OCI-LY3 (cell line): ENCODE results near the gene KLHL36.

Source experiments
- H2AFZ ChIP-seq: fragments of 200-600, 300-600 bp; shearing (Covaris generic); 2 replicates; pipeline ENCODE4 v1.6.0; 2014; ENCODE audit warnings: antibody characterized with exemption, low read depth, low read length
- H3K27ac ChIP-seq: fragments of 200-600, 300-600 bp; sonication (generic); 2 replicates; pipeline ENCODE4 v1.5.1; 2014; ENCODE audit warnings: mild to moderate bottlenecking, low read length, moderate library complexity, mixed read lengths
- H3K27me3 ChIP-seq: fragments of 200-600, 300-600 bp; sonication (generic); 2 replicates; pipeline ENCODE4 v1.6.1; 2014; ENCODE audit warnings: low read depth, low read length, mixed read lengths
- H3K36me3 ChIP-seq: fragments of 200-600, 300-600 bp; sonication (generic); replicated peaks from 2 replicates; pipeline ENCODE3; 2014; ENCODE audit warnings: low read depth, low read length, mixed read lengths
- H3K4me1 ChIP-seq: fragments of 300-600, 200-600 bp; sonication (generic); 2 replicates; pipeline ENCODE4 v1.6.1; 2014; ENCODE audit warnings: low read length, mixed read lengths
- H3K4me2 ChIP-seq: fragments of 200-600, 300-600 bp; sonication (generic); 2 replicates; pipeline ENCODE4 v1.6.1; 2014; ENCODE audit warnings: low read length, mixed read lengths
- H3K4me3 ChIP-seq: fragments of 300-600, 200-600 bp; sonication (generic); 2 replicates; pipeline ENCODE4 v1.5.1; 2014; ENCODE audit warnings: antibody characterized with exemption, mild to moderate bottlenecking, low read length, moderate library complexity
- H3K79me2 ChIP-seq: fragments of 300-600, 200-600 bp; shearing (Covaris generic); 2 replicates; pipeline ENCODE4 v1.6.1; 2014; ENCODE audit warnings: mild to moderate bottlenecking, low read length, mixed read lengths
- H3K9ac ChIP-seq: fragments of 300-600, 200-600 bp; shearing (Covaris generic); 2 replicates; pipeline ENCODE4 v1.6.0; 2014; ENCODE audit warnings: mild to moderate bottlenecking, low read length, moderate library complexity
- H3K9me3 ChIP-seq: fragments of 200-600, 300-600 bp; shearing (Covaris generic); 2 replicates; pipeline ENCODE4 v1.6.1; 2014; ENCODE audit warnings: low read length, mixed read lengths; ENCODE audit not compliant: insufficient read depth
- H4K20me1 ChIP-seq: fragments of 200-600, 300-600 bp; sonication (generic); 2 replicates; pipeline ENCODE4 v1.6.1; 2016; ENCODE audit warnings: low read length, mixed read lengths; ENCODE audit not compliant: insufficient read depth
- EZH2phosphoT487 ChIP-seq: fragments of 200-600 bp; shearing (Covaris generic); IDR thresholded peaks from 2 replicates; pipeline ENCODE4 v1.6.1; 2018; ENCODE audit warnings: antibody characterized with exemption, mixed run types, low read depth
- TF ChIP-seq, protein P1 (sequence below): fragments of 200-600, 300-600 bp; sonication (generic); IDR thresholded peaks from 2 replicates; pipeline ENCODE4 v1.5.1; 2014; ENCODE audit warnings: antibody characterized with exemption, low read length, low read depth

Gene KLHL36

GRCh38 chr16:84673203-84673535 lies 24.9 kb downstream of the KLHL36 start:
- H2AFZ ChIP-seq = 0 out of 2 replicates have a peak overlapping the region, but pooled peaks have one; percentile 22
- H3K9ac ChIP-seq = no peak overlapping the region
- 0 out of 2 replicates have a peak overlapping the region, but pooled peaks have one; percentile 18 for H3K4me2 ChIP-seq
- no peaks in the 10 kb centered on the region for H3K9me3 ChIP-seq
- peaks cover 15% of the 10 kb centered on the region for H3K4me1 ChIP-seq
- H3K36me3 ChIP-seq = no peaks in the 10 kb centered on the region
- no peak overlapping the region for H3K27ac ChIP-seq
- H3K4me3 ChIP-seq = no peak overlapping the region
- TF ChIP-seq, protein P1, sequence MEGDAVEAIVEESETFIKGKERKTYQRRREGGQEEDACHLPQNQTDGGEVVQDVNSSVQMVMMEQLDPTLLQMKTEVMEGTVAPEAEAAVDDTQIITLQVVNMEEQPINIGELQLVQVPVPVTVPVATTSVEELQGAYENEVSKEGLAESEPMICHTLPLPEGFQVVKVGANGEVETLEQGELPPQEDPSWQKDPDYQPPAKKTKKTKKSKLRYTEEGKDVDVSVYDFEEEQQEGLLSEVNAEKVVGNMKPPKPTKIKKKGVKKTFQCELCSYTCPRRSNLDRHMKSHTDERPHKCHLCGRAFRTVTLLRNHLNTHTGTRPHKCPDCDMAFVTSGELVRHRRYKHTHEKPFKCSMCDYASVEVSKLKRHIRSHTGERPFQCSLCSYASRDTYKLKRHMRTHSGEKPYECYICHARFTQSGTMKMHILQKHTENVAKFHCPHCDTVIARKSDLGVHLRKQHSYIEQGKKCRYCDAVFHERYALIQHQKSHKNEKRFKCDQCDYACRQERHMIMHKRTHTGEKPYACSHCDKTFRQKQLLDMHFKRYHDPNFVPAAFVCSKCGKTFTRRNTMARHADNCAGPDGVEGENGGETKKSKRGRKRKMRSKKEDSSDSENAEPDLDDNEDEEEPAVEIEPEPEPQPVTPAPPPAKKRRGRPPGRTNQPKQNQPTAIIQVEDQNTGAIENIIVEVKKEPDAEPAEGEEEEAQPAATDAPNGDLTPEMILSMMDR = no peak
- TF ChIP-seq EZH2phosphoT487 = no peak
- H3K27me3 ChIP-seq = peaks cover 21% of the 10 kb centered on the region
- no peaks in the 10 kb centered on the region for H4K20me1 ChIP-seq
- no peaks in the 10 kb centered on the region for H3K79me2 ChIP-seq

GRCh38 chr16:84673561-84673960 lies 25.2 kb downstream of the KLHL36 start:
- H3K4me1 ChIP-seq = peaks cover 15% of the 10 kb centered on the region
- H3K4me3 ChIP-seq = no peak overlapping the region
- no peak overlapping the region for H3K27ac ChIP-seq
- peaks cover 22% of the 10 kb centered on the region for H3K27me3 ChIP-seq
- no peaks in the 10 kb centered on the region for H4K20me1 ChIP-seq
- no peak overlapping the region for H3K9ac ChIP-seq
- H3K9me3 ChIP-seq = no peaks in the 10 kb centered on the region
- H3K4me2 ChIP-seq = peak overlapping the region; percentile 18; the same call in 1 of the 2 replicates
- TF ChIP-seq, protein P1 = no peak
- TF ChIP-seq EZH2phosphoT487 = no peak
- no peaks in the 10 kb centered on the region for H3K79me2 ChIP-seq
- no peaks in the 10 kb centered on the region for H3K36me3 ChIP-seq
- H2AFZ ChIP-seq = 0 out of 2 replicates have a peak overlapping the region, but pooled peaks have one; percentile 22

GRCh38 chr16:84675423-84675822 lies 27.1 kb downstream of the KLHL36 start:
- Histone ChIP-seq H3K27me3 (peaks cover 30% of the 10 kb centered on the region), H3K36me3 (no peaks in the 10 kb centered on the region), H3K79me2 (no peaks in the 10 kb centered on the region), H3K9ac (no peak overlapping the region), H3K27ac (no peak overlapping the region), H2AFZ (no peak overlapping the region), H3K4me3 (no peak overlapping the region), H3K4me1 (peaks cover 15% of the 10 kb centered on the region), H4K20me1 (no peaks in the 10 kb centered on the region), H3K4me2 (no peak overlapping the region), H3K9me3 (no peaks in the 10 kb centered on the region)
- TF ChIP-seq, protein P1 = no peak

GRCh38 chr16:84675884-84676283 lies 27.6 kb downstream of the KLHL36 start:
- peaks cover 35% of the 10 kb centered on the region for H3K27me3 ChIP-seq
- no peak overlapping the region for H3K9ac ChIP-seq
- H2AFZ ChIP-seq = no peak overlapping the region
- no peaks in the 10 kb centered on the region for H4K20me1 ChIP-seq
- H3K79me2 ChIP-seq = no peaks in the 10 kb centered on the region
- TF ChIP-seq, protein P1 = no peak
- TF ChIP-seq EZH2phosphoT487 = no peak
- H3K27ac ChIP-seq = no peak overlapping the region
- H3K4me2 ChIP-seq = no peak overlapping the region
- H3K4me1 ChIP-seq = peaks cover 15% of the 10 kb centered on the region
- H3K36me3 ChIP-seq = no peaks in the 10 kb centered on the region
- no peaks in the 10 kb centered on the region for H3K9me3 ChIP-seq
- H3K4me3 ChIP-seq = no peak overlapping the region
